Gastroesophageal sphincter (tissue), 3 donors: ENCODE data around the gene OMP.

Source experiments
- CTCF ChIP-seq, 4 experiments: fragments of 200-600 bp in 2 of 4; fragments of 450-650 bp in 2 of 4; sonication (generic) in 1 of 4; IDR thresholded peaks; one replicate each; pipeline ENCODE4 v1.5.1; 2017 to 2019; ENCODE audit warnings: antibody characterized with exemption in 4 of 4, mild to moderate bottlenecking in 2 of 4, moderate library complexity in 2 of 4
- EP300 ChIP-seq: sonication (generic); formaldehyde crosslinking; IDR thresholded peaks from one replicate; pipeline ENCODE4 v1.6.1; 2017; ENCODE audit warnings: antibody characterized with exemption, mild to moderate bottlenecking
- POLR2A ChIP-seq, 2 donors: fragments of 450-650 bp; IDR thresholded peaks; one replicate each; pipeline ENCODE4 v1.6.1; 2017; ENCODE audit warnings: antibody characterized with exemption in 2 of 2, mild to moderate bottlenecking in 2 of 2, moderate library complexity in 1 of 2
- POLR2AphosphoS5 ChIP-seq: sonication (generic); formaldehyde crosslinking; IDR thresholded peaks from one replicate; pipeline ENCODE4 v1.6.1; 2017; ENCODE audit warnings: antibody characterized with exemption

- TF ChIP-seq CTCF (IDR thresholded peaks at IDR 0.05) (no peak), POLR2AphosphoS5 (no peak), POLR2A (IDR thresholded peaks at IDR 0.05) (no peak), EP300 (no peak)
Measured at GRCh38 chr11:77120571-77120970, 17.9 kb downstream of the OMP start.
